Neural progenitor cell (in vitro differentiated cells): ENCODE measurements around the gene PRCC. TPM values are rescaled to one million over a fixed set of nuclear protein-coding genes. Genes with fewer than 3 reads are reported as not detected.

ENCODE experiments used
- DNase-seq: peaks from one replicate; pipeline ENCODE4 v3.0.0-alpha.2; 2016; ENCODE audit warnings: low spot score
- H2AFZ ChIP-seq: fragments of 200-600 bp; sonication (generic); replicated peaks from 2 replicates; pipeline ENCODE4 v1.6.1; 2016; ENCODE audit warnings: antibody characterized with exemption
- H3F3A ChIP-seq: fragments of 200-600 bp; sonication (generic); 2 replicates; pipeline ENCODE4 v1.6.1; 2016; ENCODE audit warnings: antibody characterized with exemption, low read depth
- H3K27ac ChIP-seq: fragments of 200-600 bp; sonication (generic); 2 replicates; pipeline ENCODE4 v1.5.1; 2016; ENCODE audit warnings: mild to moderate bottlenecking
- H3K27me3 ChIP-seq: fragments of 200-600 bp; sonication (generic); 2 replicates; pipeline ENCODE4 v1.6.1; 2016; ENCODE audit warnings: mild to moderate bottlenecking, moderate library complexity
- H3K36me3 ChIP-seq: fragments of 200-600 bp; sonication (generic); 2 replicates; pipeline ENCODE4 v1.5.1; 2016
- H3K4me1 ChIP-seq: fragments of 200-600 bp; sonication (generic); 2 replicates; pipeline ENCODE4 v1.6.1; 2016; ENCODE audit warnings: mixed run types
- H3K4me2 ChIP-seq: fragments of 200-600 bp; sonication (generic); 2 replicates; pipeline ENCODE4 v1.6.1; 2016
- H3K4me3 ChIP-seq: fragments of 200-600 bp; sonication (generic); 2 replicates; pipeline ENCODE4 v1.5.1; 2016
- H3K79me2 ChIP-seq: fragments of 200-600 bp; sonication (generic); 2 replicates; pipeline ENCODE4 v1.6.1; 2016; ENCODE audit warnings: low read depth
- H3K9ac ChIP-seq: fragments of 200-600 bp; sonication (generic); 2 replicates; pipeline ENCODE4 v1.6.1; 2016
- H3K9me3 ChIP-seq: fragments of 200-600 bp; sonication (generic); 2 replicates; pipeline ENCODE4 v1.5.1; 2016; ENCODE audit warnings: low read depth
- H4K20me1 ChIP-seq: fragments of 200-600 bp; sonication (generic); 2 replicates; pipeline ENCODE4 v1.6.1; 2016; ENCODE audit warnings: low read depth
- H3K27ac Mint-ChIP-seq: 3 replicates; pipeline ENCODE4 v1.8.0; 2021; ENCODE audit warnings: mixed read lengths
- H3K27me3 Mint-ChIP-seq: 2 replicates; pipeline ENCODE4 v1.8.0; 2022; ENCODE audit warnings: low read depth, mild to moderate bottlenecking, inconsistent platforms, moderate library complexity, mixed read lengths; ENCODE audit not compliant: insufficient read depth
- H3K36me3 Mint-ChIP-seq: 3 replicates; pipeline ENCODE4 v1.8.0; 2021; ENCODE audit warnings: mixed read lengths
- H3K4me1 Mint-ChIP-seq: 3 replicates; pipeline ENCODE4 v1.8.0; 2021; ENCODE audit warnings: mixed read lengths
- H3K4me3 Mint-ChIP-seq: 3 replicates; pipeline ENCODE4 v1.8.0; 2021; ENCODE audit warnings: mild to moderate bottlenecking, moderate library complexity, mixed read lengths
- H3K9me3 Mint-ChIP-seq: 3 replicates; pipeline ENCODE4 v1.8.0; 2020; ENCODE audit warnings: mixed read lengths
- CTCF ChIP-seq: fragments of 200-600 bp; sonication (generic); IDR thresholded peaks from 2 replicates; pipeline ENCODE4 v1.5.1; 2017; ENCODE audit warnings: antibody characterized with exemption, mild to moderate bottlenecking
- EZH2 ChIP-seq: fragments of 200-600 bp; sonication (generic); IDR thresholded peaks from 2 replicates; pipeline ENCODE4 v1.6.1; 2017; ENCODE audit warnings: antibody characterized with exemption, mild to moderate bottlenecking, moderate library complexity
- EZH2phosphoT487 ChIP-seq: fragments of 200-600 bp; sonication (generic); IDR thresholded peaks from 2 replicates; pipeline ENCODE4 v1.6.1; 2017; ENCODE audit warnings: antibody characterized with exemption
- total RNA-seq: library from RNA; depleted of rRNA; stranded (reverse); fragments of >200 nt; gene quantifications from 2 replicates; pipeline ENCODE4 v1.2.3, GENCODE V29; 2015; ENCODE audit warnings: low replicate concordance

The PRCC gene
- total RNA-seq, 1 donor from 2014 or later, result 30.1 TPM

GRCh38 chr1:156814571-156815260, 47.4 kb downstream of the PRCC start:
- Histone ChIP-seq H3K27ac (no peak overlapping the region), H3K4me1 (peaks cover 15% of the 10 kb centered on the region), H3K4me3 (no peak overlapping the region), H3K4me2 (peak overlapping the region; percentile 80), H3K79me2 (no peaks in the 10 kb centered on the region), H3K9ac (no peak overlapping the region), H4K20me1 (no peaks in the 10 kb centered on the region), H2AFZ (peak overlapping the region; percentile 91), H3K27me3 (peaks cover 56% of the 10 kb centered on the region), H3F3A (peaks cover 9% of the 10 kb centered on the region), H3K9me3 (no peaks in the 10 kb centered on the region), H3K36me3 (no peaks in the 10 kb centered on the region)
- peaks cover 16% of the 10 kb centered on the region for H3K27me3 Mint-ChIP-seq
- no peaks in the 10 kb centered on the region for H3K36me3 Mint-ChIP-seq
- no peak for TF ChIP-seq EZH2
- no peak for TF ChIP-seq CTCF
- no peak for TF ChIP-seq EZH2phosphoT487
- peak overlapping the region; percentile 66 for H3K4me3 Mint-ChIP-seq
- peak overlapping the region; percentile 58 for H3K27ac Mint-ChIP-seq
- no peaks in the 10 kb centered on the region for H3K9me3 Mint-ChIP-seq
- peaks cover 39% of the 10 kb centered on the region for H3K4me1 Mint-ChIP-seq
- DNase-seq, result no peak

DNA sequence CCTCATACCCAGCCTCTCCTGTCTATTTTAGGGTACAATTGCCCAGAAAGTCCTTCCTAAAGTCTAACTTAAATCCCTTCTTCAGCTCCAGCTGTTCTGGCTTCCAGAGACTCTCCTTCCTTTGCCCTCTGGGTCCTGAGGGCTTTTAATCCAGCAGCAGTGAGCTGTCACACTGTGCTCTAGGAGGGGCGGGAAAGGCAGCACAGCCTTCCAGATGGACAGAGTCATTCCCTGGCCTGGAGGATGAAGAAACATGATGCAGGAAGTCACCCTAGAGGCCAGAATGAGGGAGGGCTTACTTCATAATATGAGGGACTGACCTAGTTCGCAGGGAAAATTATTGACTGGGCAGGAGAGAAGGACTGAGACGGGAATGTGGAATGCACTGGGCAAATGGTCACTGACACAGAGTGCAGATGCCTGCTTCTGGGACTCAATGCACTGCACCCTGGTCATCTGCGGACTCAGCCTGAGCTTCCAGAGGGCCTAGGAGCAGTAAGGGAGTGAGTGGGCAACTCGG, 48.0 kb downstream of the PRCC start:
- Mint-ChIP-seq H3K36me3 (no peaks in the 10 kb centered on the region), H3K27ac (peak overlapping the region; percentile 9), H3K4me3 (peak overlapping the region; percentile 66), H3K9me3 (no peaks in the 10 kb centered on the region), H3K27me3 (peaks cover 14% of the 10 kb centered on the region), H3K4me1 (peaks cover 38% of the 10 kb centered on the region)
- Histone ChIP-seq H3K9me3 (no peaks in the 10 kb centered on the region), H3K27me3 (peaks cover 63% of the 10 kb centered on the region), H3K36me3 (no peaks in the 10 kb centered on the region), H3K4me3 (no peak overlapping the region), H2AFZ (peak overlapping the region; percentile 27), H4K20me1 (no peaks in the 10 kb centered on the region), H3K9ac (no peak overlapping the region), H3K79me2 (no peaks in the 10 kb centered on the region), H3K27ac (no peak overlapping the region), H3K4me1 (peaks cover 15% of the 10 kb centered on the region), H3F3A (peaks cover 9% of the 10 kb centered on the region), H3K4me2 (no peak overlapping the region)
- DNase-seq, result peak; percentile 29
- no peak for TF ChIP-seq EZH2phosphoT487
- TF ChIP-seq EZH2, result no peak
- no peak for TF ChIP-seq CTCF

DNA sequence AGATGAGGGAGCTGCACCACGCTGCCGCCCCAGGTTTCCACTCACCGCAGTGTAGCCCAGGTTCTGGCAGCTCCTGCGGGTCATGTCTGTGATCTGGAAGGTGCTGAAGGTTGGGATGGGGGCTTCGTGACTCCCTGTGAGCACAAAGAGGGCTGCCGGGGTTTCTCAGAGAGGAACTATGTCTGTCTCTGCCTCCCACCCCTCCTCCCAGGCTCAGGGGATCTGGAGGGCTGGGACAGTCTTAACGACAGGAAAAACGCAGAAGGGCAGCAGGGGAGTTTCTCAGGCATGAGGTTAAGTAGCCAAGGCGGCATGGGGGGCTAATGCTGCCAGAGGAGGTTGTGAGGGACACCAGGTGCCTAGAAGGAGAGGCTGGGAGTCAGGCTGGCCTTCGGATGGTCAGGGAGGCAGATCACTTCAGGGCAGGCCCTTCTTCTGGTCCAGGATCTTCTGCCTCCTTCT, 48.7 kb downstream of the PRCC start:
- Mint-ChIP-seq H3K27ac (no peak overlapping the region), H3K27me3 (peaks cover 14% of the 10 kb centered on the region), H3K4me3 (no peak overlapping the region), H3K9me3 (no peaks in the 10 kb centered on the region), H3K36me3 (no peaks in the 10 kb centered on the region), H3K4me1 (peaks cover 37% of the 10 kb centered on the region)
- Histone ChIP-seq H3K27ac (no peak overlapping the region), H3K27me3 (peaks cover 68% of the 10 kb centered on the region), H3K9me3 (no peaks in the 10 kb centered on the region), H3K9ac (no peak overlapping the region), H4K20me1 (no peaks in the 10 kb centered on the region), H3K36me3 (no peaks in the 10 kb centered on the region), H3K79me2 (no peaks in the 10 kb centered on the region), H3K4me1 (peaks cover 15% of the 10 kb centered on the region), H3F3A (peaks cover 9% of the 10 kb centered on the region), H3K4me3 (no peak overlapping the region), H2AFZ (peak overlapping the region; percentile 27), H3K4me2 (no peak overlapping the region)
- DNase-seq, result no peak
- TF ChIP-seq EZH2, result no peak
- no peak for TF ChIP-seq CTCF
- TF ChIP-seq EZH2phosphoT487, result no peak
